ENCODE measurements around the gene MCAT. TPM values are rescaled to one million over a fixed set of nuclear protein-coding genes. Genes with fewer than 3 reads are reported as not detected.
A peak's percentile ranks its signal among the peaks of the same experiment; 100 is the strongest.

The MCAT gene
- total and polyA plus RNA-seq, 2 donors (not counting 3 experiments of a cell fraction or from before 2014, with no cell fraction given) = 16.9 to 23.2 TPM

DNA sequence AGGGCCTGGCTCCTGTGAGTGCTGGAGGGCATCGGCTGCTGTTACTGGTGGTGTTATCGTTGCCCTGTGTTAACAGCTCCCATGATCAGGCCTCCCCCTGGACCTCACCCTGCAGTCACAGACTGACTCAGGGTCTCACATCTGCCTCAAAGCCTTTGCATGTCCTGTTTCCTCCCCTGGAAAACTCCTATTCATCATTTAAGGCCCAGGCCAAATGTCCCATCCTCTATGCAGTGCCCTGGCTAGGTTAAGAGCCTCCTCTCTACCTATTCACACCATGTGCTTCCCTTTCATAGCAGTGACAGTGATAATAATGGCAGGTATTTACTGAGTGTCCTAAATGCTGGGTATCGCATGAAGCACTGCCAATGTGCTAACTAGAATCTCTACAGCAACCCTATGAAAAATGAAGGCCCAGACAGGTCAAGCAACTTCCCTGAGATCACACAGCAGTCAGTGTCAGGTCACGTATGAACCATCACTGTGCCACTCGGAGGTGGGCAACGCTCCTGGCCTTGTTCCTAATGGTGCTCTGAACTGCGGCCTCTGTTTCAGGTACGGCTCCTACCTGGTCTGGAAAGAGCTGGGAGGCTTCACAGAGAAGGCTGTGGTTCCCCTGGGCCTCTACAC lies 17.4 kb upstream of the MCAT start:
- ChIA-PET POLR2A (interaction anchor here (0.6 kb wide), 1 partner anchor 53 kb away, joined by 3 read pairs; no protein-coding TSS in a partner anchor), CTCF (no interaction called here)
- DNase-seq (ENCODE audit: low read depth, low spot score) = no peak
- Histone ChIP-seq H3K36me3 (ENCODE audit: control insufficient read depth in 2 of 2, extremely low read depth in 1 of 2, insufficient read depth in 2 of 2, low read length in 2 of 2) (peaks cover 0 to 12% of the 10 kb centered on the region in 2 experiments), H3K9me3 (replicated peaks; ENCODE audit: control insufficient read depth, insufficient read depth, low read length) (no peaks in the 10 kb centered on the region), H3K9ac (replicated peaks; ENCODE audit: extremely low read depth, insufficient read depth, low read length) (no peak overlapping the region), H3K4me3 (replicated peaks in 1 of 3; ENCODE audit: insufficient read depth in 1 of 3, low read depth in 1 of 3, low read length in 3 of 3) (no peak overlapping the region), H3K4me2 (ENCODE audit: insufficient read depth, low read length) (no peak overlapping the region), H3K79me2 (ENCODE audit: control insufficient read depth, insufficient read depth, low read length) (peaks cover 25% of the 10 kb centered on the region), H3K4me1 (ENCODE audit: control insufficient read depth, extremely low read depth, insufficient read depth, low read length) (no peaks in the 10 kb centered on the region), H2AFZ (ENCODE audit: low read depth, low read length) (no peak overlapping the region), H3K9me1 (replicated peaks; ENCODE audit: control insufficient read depth, extremely low read depth, insufficient read depth, low read length) (no peaks in the 10 kb centered on the region), H4K20me1 (replicated peaks; ENCODE audit: control insufficient read depth, extremely low read depth, insufficient read depth, low read length) (no peaks in the 10 kb centered on the region), H3K27ac (ENCODE audit: insufficient read depth, low read depth, low read length) (no peak overlapping the region), H3K27me3 (ENCODE audit: control insufficient read depth in 2 of 2, insufficient read depth in 2 of 2, low read length in 2 of 2) (no peaks in the 10 kb centered on the region)
- no peak for TF ChIP-seq POLR2A (IDR thresholded peaks at IDR 0.05; ENCODE audit: low read depth, low read length)
- TF ChIP-seq MYC (IDR thresholded peaks at IDR 0.05; ENCODE audit: low read depth, low read length) = no peak
- TF ChIP-seq, protein P1, sequence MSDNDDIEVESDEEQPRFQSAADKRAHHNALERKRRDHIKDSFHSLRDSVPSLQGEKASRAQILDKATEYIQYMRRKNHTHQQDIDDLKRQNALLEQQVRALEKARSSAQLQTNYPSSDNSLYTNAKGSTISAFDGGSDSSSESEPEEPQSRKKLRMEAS (IDR thresholded peaks at IDR 0.05; ENCODE audit: insufficient read depth, insufficient read length) = no peak
- no TSS peak for BruUV-seq (replicated peaks)
- dilution Hi-C loops (cut with MboI; ENCODE audit: extremely low pct_ligation_motif_present, low sequenced_read_pairs) = no loop called here
- FAIRE-seq = no peak
- intact Hi-C loops (cut with micrococcal nuclease) = no loop called here

GRCh38 chr22:43159484-43160178 lies 16.4 kb upstream of the MCAT start:
- no TSS peak for BruUV-seq (replicated peaks)
- intact Hi-C loops (cut with micrococcal nuclease) = no loop called here
- H4K20me1 ChIP-seq (replicated peaks; ENCODE audit: control insufficient read depth, extremely low read depth, insufficient read depth, low read length) = no peaks in the 10 kb centered on the region

More at GRCh38 chr22:43159484-43160178, 16.4 kb upstream of the MCAT start:
- H3K4me1 ChIP-seq (ENCODE audit: control insufficient read depth, extremely low read depth, insufficient read depth, low read length) = no peaks in the 10 kb centered on the region
- DNase-seq (ENCODE audit: low read depth, low spot score) (no peak), FAIRE-seq (no peak)
- ChIA-PET CTCF (interaction anchor here (1.5 kb wide), 1 partner anchor 50 kb away, joined by 4 read pairs; no protein-coding TSS in a partner anchor), POLR2A (no interaction called here)
- dilution Hi-C loops (cut with MboI; ENCODE audit: extremely low pct_ligation_motif_present, low sequenced_read_pairs) = no loop called here
- peaks cover 35% of the 10 kb centered on the region for H3K79me2 ChIP-seq (ENCODE audit: control insufficient read depth, insufficient read depth, low read length)
- H3K27ac ChIP-seq (ENCODE audit: insufficient read depth, low read depth, low read length) = no peak overlapping the region
- no peak overlapping the region for H3K4me3 ChIP-seq (replicated peaks in 1 of 3; ENCODE audit: insufficient read depth in 1 of 3, low read depth in 1 of 3, low read length in 3 of 3)
- H3K36me3 ChIP-seq (ENCODE audit: control insufficient read depth in 2 of 2, extremely low read depth in 1 of 2, insufficient read depth in 2 of 2, low read length in 2 of 2) = peaks cover 0 to 15% of the 10 kb centered on the region in 2 experiments
- H3K9ac ChIP-seq (replicated peaks; ENCODE audit: extremely low read depth, insufficient read depth, low read length) = no peak overlapping the region
- H2AFZ ChIP-seq (ENCODE audit: low read depth, low read length) = no peak overlapping the region
- no peaks in the 10 kb centered on the region for H3K9me3 ChIP-seq (replicated peaks; ENCODE audit: control insufficient read depth, insufficient read depth, low read length)
- peak; percentile 21 to 44 for TF ChIP-seq CTCF (IDR thresholded peaks at IDR 0.05; ENCODE audit: extremely low read depth in 1 of 2, insufficient read depth in 1 of 2, low read depth in 1 of 2, low read length in 2 of 2)
- TF ChIP-seq GATA2 (IDR thresholded peaks at IDR 0.05; ENCODE audit: insufficient read depth, insufficient read length, low read depth, low read length) = no peak
- TF ChIP-seq MYC (IDR thresholded peaks at IDR 0.05; ENCODE audit: low read depth, low read length) = no peak
- TF ChIP-seq POLR2A (IDR thresholded peaks at IDR 0.05; ENCODE audit: low read depth, low read length) = no peak
- TF ChIP-seq POLR2AphosphoS5 (IDR thresholded peaks at IDR 0.05; ENCODE audit: insufficient read depth, low read depth, low read length) = no peak
- TF ChIP-seq, protein P1 (IDR thresholded peaks at IDR 0.05; ENCODE audit: insufficient read depth, insufficient read length) = no peak
- no peak for TF ChIP-seq EZH2 (IDR thresholded peaks at IDR 0.05; ENCODE audit: borderline replicate concordance, low read depth, low read length, severe bottlenecking)
- H3K27me3 ChIP-seq (ENCODE audit: control insufficient read depth in 2 of 2, insufficient read depth in 2 of 2, low read length in 2 of 2) = no peaks in the 10 kb centered on the region
- H3K9me1 ChIP-seq (replicated peaks; ENCODE audit: control insufficient read depth, extremely low read depth, insufficient read depth, low read length) = no peaks in the 10 kb centered on the region
- no peak overlapping the region for H3K4me2 ChIP-seq (ENCODE audit: insufficient read depth, low read length)

Measured in endothelial cell of umbilical vein (primary cell).